Raji (cell line): Measurements from ENCODE around the gene TSPEAR.
"Not testable (repeated sequence)": the region's sequence is repeated elsewhere in the genome, so short reads cannot be mapped to it uniquely, and the experiment has no call there.

ENCODE experiments used
- POLR2A ChIP-seq: IDR thresholded peaks from 2 replicates; pipeline ENCODE4 v1.6.1; 2011; ENCODE audit warnings: low read depth, low read length, control low read depth; ENCODE audit not compliant: insufficient read depth

TSPEAR gene

DNA sequence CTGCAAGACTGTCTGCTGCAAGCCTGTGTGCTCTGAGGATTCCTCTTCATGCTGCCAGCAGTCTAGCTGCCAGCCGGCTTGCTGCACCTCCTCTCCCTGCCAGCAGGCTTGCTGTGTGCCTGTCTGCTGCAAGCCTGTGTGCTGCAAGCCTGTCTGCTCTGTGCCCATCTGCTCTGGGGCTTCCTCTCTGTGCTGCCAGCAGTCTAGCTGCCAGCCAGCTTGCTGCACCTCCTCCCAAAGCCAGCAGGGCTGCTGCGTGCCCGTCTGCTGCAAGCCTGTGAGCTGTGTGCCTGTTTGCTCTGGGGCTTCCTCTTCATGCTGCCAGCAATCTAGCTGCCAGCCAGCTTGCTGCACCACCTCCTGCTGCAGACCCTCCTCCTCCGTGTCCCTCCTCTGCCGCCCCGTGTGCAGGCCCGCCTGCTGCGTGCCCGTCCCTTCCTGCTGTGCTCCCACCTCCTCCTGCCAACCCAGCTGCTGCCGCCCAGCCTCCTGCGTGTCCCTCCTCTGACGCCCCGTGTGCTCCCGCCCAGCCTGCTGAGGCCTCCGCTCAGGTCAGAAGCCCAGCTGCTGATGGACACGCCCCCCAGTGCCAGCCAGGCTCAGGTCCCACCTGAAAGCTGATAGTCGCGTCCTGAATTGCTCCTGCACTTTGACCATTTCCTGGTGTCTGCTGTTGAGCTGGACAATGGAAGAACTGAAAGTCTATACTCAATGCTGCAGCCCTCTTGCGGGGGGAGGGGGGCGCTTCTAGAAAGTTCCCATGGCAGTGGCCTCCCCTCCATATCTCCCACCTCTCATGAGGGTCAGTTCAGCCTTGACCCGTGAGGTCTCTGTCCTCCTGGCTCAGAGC, 136.7 kb downstream of the TSPEAR start:
- TF ChIP-seq POLR2A = no peak

DNA sequence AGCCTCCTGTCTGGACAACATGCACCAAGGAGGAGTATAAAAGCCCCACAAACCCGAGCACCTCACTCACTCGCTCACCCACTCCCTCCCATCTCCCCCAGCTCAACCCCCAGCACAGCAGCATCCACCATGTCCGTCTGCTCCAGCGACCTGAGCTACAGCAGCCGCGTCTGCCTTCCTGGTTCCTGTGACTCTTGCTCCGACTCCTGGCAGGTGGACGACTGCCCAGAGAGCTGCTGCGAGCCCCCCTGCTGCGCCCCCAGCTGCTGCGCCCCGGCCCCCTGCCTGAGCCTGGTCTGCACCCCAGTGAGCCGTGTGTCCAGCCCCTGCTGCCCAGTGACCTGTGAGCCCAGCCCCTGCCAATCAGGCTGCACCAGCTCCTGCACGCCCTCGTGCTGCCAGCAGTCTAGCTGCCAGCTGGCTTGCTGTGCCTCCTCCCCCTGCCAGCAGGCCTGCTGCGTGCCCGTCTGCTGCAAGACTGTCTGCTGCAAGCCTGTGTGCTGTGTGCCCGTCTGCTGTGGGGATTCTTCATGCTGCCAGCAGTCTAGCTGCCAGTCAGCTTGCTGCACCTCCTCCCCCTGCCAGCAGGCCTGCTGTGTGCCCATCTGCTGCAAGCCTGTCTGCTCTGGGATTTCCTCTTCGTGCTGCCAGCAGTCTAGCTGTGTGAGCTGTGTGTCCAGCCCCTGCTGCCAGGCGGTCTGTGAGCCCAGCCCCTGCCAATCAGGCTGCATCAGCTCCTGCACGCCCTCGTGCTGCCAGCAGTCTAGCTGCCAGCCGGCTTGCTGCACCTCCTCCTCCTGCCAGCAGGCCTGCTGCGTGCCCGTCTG, 137.5 kb downstream of the TSPEAR start, which contains the start of gene KRTAP10-4:
Gene KRTAP10-4, plus strand, starts transcription at position 100 of the 827 bp plus-strand sequence. Its CDS starts 30 bp downstream, at position 130.
- TF ChIP-seq POLR2A = not testable (repeated sequence)

DNA sequence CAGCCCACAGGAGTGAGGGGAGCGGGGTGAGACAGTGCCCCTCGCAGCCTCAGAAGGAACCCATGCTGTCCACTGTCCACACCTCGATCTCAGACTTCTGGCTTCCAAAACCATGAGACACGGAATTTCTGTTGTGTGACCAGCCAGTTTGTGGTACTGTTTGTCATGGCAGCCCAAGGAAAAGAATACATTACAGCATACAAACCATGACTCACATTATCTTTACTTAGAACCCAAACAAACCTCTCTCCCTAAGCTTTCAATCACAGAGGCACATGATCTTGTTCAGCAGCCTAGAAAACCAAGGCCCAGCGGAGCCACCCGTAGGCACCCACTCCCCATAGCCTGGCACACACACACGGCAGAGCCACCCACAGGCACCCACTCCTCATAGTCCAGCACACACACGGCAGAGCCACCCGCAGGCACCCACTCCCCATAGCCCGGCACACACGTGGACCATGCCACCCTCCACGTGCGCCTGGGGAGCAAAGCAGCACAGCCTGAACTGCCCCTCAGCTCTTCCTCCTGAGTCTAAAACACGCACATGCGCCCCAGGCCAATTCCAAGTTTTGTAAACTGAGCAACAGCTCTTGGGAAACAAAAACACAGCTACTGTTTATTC, 138.3 kb downstream of the TSPEAR start:
- TF ChIP-seq POLR2A = no peak

DNA sequence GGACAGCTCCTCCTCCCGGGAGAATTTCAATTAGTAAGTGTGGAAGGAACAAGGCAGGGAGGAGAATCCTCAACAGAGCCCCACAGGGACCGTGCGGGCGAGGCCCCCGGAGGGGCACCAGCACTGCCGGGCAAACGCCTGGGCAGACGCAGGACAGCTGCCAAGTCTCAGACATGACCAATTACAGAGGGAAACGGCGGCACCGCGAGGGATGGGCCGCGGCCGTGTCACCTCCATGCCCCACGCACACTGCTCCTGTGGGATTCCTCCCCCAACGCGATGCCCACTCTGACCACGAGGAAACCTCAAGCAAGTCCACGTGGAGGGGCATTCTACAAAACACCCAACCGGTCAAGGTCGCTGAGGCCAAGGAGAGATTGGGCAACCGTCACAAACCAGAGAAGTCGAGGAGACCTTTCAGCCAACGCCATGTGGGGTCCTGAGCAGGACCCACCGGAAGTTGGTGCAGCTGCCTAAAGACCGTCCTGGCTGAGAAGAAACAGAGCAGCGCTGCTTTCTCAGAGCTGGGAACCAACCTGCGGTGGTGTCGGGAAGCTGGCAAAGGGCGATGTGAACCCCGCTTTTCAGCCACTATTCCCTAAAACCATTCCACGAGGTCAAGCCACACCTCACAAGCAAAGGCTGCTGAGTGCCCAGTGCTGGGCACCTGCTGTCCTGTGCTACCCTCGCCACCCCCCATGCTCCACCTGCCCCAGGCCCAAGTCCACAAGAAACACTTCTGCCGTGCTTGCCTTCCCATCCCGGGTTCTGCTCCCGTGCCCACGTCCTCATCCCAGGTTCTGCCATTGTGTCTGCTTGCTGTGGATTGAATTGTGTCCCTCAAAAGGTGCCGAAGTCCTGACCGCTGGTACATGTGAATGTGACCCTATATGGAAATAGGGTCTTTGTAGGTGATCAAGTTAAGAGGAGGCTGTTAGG, 139.3 kb downstream of the TSPEAR start:
- no peak for TF ChIP-seq POLR2A

DNA sequence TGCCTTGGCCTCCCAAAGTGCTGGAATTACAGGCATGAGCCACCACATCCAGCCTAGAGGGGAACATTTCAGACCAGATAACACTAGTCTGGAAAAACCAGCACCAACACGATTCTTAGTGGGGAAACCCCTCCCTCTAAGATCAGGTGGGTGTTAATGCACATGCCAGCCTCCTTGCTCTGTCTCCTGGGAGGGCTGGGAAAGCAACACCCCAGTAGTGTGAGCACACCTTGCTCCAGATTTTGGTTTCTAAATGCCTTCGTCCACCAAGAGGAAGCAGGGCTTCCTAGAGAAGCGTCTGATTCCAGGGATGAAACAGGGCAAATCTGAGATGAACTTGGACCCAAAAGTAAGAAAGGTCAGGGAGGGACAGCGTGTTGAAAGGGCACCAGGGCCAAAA, 140.1 kb downstream of the TSPEAR start:
- no peak for TF ChIP-seq POLR2A

- no peak for TF ChIP-seq POLR2A
These were observed 141.4 kb downstream of the TSPEAR start for GRCh38 chr21:44569861-44570517.

DNA sequence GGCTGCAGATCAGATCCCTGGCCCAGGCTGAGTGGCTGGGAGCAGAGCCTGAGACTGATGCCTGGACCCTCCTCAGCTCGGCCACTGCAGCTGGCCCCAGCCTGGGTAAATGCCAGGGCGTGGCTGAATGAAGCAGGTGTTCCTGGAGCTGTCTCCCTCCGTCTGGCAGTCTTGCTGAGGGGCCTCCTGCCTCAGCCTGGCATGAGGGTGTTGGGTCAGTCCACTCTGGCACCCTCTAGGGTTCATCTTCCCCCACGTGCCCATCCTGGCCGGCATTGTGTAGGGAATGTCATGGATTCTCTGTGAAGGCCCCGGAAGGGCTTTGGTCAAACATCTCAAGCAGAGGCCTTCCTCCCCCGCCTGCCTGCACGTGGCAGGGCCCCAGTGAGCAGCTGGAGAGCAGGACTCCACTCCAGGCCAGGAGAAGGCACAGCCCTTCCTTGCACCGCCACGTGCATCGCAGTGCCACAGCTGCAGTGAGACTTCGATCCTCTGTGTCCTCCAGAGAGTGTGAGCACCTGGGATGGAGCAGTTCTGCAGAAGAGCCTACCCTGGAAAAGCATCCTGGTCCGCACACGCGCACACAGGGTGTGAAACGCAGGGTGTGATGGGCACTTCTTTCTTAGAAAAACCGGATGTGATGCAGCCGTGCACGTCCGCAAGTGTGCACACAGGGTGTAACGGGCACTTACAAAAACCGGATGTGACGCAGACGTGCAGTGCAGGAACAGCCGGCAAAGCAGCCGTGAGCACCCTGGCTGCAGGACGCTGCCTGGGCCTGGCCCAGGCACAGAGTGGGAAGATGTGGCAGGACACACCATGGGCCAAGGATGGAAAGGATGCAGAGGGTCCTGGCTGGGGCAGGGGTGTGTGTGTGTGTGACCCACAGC, 142.5 kb downstream of the TSPEAR start:
- TF ChIP-seq POLR2A = no peak

DNA sequence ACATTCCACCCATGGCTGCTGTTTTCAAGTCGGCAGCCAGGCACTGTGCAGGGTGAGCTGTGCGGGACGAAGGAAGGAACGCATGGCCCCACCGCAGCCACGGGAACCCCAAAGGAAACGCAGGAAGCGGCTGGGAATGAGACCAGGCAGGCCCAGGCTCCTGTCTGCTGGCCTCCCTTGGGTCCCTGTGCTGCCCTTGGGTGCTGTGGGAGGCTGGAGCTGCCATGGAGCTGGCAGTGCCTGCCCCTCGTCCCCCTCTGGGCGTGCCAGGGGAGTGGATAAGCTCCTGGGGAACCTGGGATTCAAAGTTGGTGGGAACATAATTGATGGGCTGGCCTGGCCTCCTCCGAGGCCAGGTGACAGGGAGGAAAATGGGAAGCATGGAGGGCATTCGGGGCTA, 143.1 kb downstream of the TSPEAR start:
- TF ChIP-seq POLR2A = no peak

- TF ChIP-seq POLR2A = no peak
These were observed 143.7 kb downstream of the TSPEAR start for GRCh38 chr21:44567481-44568171.

- no peak for TF ChIP-seq POLR2A
These were observed 145.0 kb downstream of the TSPEAR start for GRCh38 chr21:44566403-44566802.

DNA sequence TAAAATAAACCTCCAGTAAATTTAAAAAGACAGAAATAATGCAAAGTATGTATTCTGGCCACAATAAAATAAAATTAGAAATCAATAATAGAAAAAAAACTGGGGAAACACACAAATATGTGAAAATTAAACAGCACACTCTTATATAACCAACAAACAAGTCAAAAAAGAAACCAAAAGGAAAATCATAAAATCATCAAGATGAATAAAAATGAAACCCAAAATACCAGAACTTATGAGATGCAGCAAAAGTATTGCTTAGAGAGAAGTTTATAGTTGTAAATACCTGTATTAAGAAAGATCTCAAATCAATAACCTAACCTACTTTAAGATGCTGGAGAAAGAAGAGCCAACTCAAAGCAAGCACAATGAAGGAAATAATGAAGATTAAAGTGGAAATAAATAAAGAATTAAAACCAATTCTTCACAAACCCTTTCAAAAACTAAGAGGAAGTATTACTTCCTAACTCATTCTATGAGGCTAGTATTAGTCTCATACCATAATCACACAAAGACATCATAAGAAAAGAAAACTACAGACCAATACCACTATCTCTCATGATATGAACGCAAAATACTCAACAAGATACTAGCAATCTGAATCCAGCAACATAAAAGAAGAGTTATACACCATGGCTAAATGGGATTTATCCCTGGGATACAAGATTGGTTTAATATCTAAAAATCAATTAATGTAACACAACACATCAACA, 146.3 kb downstream of the TSPEAR start:
- TF ChIP-seq POLR2A = no peak

GRCh38 chr21:44564099-44564498, 147.3 kb downstream of the TSPEAR start:
- TF ChIP-seq POLR2A = no peak
